ENCODE data around the gene MACO1.
"Not testable (repeated sequence)": the region's sequence is repeated elsewhere in the genome, so short reads cannot be mapped to it uniquely, and the experiment has no call there.

MACO1 gene

DNA sequence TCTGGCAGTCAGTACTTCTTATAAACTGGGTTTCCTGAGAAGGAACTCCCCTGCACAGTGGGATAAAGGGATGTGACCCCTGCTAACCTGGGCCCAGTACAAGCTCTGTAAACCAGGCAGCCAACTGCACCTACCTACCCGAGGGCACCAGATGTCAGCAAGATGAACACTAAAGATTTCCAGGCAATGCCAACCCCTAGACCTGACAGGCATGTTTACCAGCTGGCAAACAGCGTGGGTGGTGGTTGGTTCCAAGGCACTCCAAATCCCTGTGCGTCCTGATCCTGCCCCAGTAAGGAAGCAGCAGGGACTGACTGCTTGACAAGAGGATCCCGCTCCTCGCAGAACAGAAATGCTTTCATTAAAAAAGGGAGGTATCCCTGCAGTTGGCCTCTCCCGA lies 7.5 kb upstream of the MACO1 start:
- DNase-seq (ENCODE audit: low read depth in 2 of 3, low spot score in 2 of 3) = not testable (repeated sequence)

DNA sequence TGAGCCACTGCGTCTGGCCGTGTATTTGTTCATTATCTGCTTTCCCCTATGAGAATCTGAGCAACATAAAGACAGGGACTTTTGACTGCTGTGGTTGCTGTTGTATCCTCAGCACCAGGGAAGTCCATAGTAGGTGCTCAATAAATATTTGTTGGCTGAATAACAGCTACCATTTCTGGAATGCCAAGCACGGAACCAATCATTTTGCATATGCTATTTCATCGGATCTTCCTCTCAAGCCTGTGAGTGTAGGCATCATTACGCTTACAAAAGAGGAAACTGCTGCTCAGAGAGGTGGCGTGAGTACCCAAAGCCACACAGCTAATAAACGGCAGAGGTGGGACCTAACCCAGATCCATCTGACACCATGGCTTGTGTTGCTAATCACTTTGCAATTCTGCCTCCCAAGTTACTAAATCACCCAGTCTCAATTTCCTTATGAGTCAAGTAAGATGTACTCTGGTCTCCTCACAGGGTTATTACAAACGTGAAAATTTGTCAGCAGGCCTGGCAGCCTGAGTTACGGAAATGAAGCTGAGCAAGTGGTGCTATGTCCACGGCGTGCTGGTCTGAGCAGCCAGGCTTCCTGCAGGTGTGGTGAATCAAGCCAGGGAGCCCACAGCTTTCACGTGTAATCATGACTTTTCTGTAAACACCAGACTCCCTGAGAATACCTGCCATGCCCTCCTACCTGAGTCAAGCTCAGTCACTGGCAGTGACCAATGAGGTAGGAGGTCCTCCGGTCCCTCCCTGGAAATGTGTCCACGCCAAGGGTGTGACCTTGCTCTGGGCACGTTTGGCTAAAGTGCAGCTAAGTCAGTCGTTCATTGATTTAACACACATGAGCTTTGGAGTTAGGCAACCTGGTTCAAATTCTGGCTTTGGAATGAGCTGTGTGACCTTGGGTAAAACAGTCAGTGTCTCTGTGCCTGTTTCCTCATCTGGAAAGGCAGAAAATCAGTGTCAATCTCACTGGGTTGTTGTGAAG lies 5.3 kb upstream of the MACO1 start:
- no peak for DNase-seq (ENCODE audit: low read depth in 2 of 3, low spot score in 2 of 3)

DNA sequence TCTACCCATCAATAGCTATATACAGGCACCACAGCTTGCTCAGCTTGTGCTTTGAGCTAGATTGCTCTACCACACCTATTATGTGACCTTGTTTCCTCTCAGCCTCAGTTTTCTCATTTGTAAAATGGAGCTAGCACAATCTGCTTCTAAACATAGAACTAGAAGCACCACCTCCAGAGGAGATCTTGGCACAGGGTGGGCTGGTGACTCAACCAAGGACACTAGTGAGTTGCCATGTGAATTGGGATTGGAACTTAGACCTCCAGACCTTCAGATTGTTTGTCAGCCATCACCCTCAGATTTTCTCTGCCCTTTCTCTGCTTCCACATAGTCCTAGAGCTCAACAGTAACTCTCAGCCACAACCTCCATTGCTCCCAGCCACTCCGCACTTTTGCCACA lies 3.0 kb upstream of the MACO1 start:
- DNase-seq (ENCODE audit: low read depth in 2 of 3, low spot score in 2 of 3) = no peak

DNA sequence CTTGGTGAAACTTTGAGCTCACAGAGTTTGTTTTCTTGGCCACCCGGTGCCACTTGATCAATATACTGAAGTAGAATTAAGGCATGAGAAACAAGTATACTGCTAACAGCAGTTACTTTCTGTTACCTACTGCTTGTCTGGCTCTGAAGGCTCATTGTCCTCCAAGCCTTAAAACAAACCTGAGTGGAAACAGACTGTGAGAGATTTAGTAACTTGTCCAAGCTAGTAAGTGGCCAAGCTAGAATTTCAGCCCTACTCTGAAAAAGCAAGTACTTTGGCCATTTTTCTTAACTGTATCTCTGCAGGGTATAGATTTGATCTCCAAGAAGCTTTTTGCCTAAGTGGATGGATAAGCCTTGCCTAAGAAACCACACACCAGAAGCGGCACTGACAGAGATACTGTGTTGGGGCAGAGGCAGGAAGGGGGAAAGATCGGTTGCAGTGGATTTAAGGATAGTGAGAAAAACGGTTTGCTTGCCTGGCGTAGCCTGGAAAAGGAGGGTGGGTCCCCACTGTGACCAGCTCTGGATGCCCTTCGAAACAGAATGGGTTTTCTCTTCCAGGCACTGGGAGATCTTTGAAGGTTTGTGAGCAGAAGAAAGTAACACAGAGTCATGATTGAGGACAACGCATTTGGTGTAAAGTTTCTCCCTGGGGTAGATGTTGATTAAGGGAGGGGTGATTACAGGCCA lies 2.1 kb upstream of the MACO1 start:
- DNase-seq (ENCODE audit: low read depth in 2 of 3, low spot score in 2 of 3) = no peak

DNA sequence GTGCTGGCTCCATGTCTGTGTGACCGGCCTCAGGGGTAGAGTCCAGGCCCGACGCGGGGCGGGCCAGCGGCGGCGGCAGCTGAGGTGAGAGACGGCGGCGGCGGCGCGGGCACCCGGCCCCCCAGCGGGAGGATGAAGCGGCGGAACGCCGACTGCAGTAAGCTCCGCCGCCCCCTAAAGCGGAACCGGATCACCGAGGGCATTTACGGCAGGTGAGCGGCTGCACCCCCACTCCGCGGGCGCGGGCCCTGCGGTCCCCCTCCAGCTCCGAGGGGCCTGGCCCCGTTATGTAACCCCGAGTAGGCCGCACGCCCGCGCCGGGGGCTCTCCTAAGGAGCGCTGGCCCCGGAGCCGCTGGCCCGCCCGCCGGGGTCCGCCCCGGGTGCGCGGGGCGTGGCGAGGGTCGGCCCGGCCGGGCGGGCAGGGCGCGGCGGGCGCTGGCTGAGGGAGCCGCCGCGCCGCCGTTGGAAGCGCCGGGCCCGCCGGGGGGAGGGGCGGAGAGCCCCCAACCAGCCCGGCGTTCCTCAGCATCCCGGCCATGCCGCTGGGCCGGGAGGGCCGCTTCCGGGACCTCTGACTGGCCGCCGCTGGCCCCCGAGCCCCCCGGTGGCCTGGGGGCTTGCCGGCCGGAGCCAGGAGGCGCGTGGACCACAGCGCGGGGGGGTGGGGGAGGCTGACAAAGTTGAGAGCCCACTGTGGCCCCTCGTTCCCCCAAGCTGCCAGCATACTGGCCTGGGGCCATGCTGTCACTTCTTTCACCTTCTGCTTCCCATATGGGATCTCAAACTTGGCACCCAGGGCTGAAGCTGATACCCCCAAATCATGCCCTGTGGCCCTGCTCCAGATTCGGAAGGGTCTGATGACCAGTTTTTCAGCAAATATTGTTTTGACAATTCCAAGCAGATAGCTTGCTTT lies 527 bp downstream of the MACO1 start:
- peak in 2 of 3 experiments; percentile 6 for DNase-seq (ENCODE audit: low read depth in 2 of 3, low spot score in 2 of 3)

DNA sequence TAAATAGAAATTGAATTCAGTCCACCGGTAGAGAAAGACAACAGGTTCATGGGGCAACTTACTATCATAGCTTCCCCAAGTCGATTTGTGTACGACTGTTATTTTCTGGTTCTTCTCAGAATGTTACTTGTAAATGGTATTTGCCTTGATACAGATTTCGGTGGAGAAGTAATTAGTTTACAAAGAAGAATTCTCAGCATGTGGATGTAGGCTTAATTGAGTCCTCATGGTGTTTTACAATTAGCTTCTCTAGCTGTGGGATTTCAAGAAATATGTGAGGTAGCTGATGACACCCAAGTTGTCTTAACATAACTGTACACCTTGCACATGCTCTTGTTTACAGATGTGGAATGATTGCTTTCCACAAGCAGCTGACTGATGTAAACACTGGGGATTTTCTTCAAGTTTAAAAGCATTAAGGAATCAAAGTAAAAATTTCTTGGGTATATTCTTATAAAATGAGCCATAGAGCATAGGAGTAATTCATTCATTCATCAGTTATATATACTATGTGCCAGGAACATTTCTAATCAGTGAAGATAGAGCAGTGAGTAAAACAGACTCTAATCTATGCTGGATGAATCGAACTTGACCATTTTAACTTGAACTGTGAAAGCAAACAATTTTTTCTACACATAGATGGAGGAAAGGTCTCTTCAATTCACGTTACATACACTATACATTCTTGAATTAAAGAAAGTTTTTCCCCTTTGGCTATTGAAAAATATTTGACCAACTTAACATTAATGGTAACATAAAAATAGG lies 1.4 kb downstream of the MACO1 start:
- no peak for DNase-seq (ENCODE audit: low read depth in 2 of 3, low spot score in 2 of 3)

DNA sequence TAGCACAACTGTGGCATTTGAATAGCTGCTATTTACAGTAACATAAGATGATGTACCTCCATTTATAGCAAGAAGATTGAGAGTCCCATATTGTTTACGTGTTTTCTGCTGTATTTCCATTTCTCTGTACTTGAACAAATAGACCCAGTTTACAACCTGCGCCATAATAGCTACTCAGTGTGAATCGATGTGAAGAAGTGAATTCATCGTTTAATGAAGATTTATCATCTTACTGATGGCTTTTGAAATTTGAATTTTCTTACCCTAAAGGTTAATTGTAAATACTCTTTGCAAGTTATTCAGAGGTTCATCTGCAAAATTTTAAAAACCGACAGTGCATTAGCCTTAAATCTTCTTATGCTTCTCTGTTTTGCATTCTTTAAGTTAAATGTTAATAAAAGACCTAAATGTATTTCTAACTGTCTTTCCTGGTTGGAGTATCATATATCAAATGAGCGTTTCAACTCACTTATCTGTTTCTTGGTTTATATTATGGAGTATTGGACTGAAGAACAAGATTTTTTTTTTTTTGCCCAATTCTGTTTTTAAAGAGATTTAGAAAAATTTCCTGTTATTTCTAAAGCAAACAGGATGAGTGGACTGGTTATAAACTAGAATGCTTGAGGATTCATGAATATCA lies 2.2 kb downstream of the MACO1 start:
- DNase-seq (ENCODE audit: low read depth in 2 of 3, low spot score in 2 of 3) = no peak

DNA sequence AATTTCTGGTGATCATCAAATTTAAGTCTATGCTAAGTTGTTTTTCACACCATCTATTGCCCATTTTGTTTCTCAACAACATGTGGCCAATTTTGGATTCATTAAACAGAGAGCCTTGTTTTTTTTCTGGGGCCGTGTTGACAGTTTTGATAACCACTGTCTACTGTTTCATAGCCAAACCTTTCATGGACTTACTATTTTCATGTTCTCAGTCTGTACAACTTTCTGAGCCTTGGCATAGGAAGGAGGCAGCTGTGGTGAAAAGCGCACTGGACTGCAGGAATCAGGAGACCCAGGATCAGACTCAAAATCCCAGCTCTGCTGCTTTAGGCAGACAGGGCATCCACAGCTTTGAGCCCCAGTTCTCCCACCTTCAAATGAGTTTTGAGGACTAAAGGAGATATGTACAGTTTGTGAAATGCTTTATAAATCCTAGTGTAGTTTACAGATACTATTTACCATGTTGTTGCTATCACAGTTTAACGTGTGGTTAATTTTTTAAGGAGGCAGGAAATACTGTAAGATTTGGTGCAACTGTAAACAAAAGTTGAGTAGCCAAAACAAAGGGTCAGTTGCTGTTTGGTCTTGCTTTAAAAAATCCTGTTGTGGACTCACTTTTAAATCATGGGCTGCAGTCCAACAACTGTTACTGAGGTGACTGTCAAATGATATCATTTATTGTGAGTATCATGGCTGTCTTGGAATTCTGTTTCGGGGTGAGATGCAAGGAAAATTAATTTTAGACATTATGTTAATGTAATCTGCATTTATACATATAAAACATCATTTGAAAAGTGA lies 2.9 kb downstream of the MACO1 start:
- DNase-seq (ENCODE audit: low read depth in 2 of 3, low spot score in 2 of 3) = no peak

DNA sequence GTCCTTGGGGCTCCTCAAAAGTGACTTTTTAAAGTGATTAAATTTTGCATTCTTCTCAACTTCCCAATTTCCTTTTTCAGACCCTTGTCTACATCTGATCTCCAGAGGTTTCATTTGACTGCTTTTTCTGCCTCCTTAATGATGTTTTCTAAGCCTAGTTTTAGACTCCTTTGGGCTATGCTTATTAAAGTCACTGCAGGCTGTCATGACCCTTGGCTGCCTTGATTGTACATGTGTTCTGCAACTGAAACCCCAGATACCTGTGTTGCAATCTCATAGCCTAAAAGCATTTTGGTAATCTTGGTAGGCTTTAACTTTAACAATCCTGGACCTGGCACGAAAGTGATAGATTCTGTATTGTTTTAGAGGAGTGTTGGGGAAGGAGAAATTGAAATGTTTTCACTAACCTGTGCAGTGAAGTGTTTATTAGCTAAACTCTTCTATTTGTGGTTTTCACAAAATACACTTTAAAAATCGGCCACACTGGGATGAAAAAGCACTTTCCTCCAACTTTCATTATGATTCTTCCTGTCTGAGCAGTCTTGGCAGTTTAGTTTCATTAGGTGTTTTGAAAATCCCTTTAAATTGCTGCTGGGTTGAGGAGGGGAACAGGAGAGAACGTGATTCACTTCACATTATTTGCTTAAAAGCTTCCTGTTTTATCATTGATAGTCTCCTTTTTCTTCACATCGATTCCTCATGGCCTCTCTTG lies 4.9 kb downstream of the MACO1 start:
- DNase-seq (ENCODE audit: low read depth in 2 of 3, low spot score in 2 of 3) = no peak

DNA sequence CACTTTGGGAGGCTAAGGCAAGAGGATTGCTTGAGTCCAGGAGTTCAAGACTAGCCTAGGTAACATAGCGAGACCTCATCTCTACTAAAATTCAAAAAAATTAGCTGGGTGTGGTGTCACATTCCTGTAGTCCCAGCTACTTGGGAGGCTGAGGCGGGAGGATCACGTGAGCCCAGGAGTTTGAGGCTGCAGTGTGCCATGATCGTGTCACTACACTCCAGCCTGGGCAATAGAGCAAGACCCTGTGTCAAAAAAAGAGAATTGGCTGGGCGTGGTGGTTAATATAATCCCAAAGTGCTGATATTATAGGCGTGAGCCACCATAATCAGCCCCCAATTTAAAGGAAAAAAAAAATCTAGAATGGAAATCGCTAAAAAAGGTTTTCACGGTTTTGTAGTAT lies 7.0 kb downstream of the MACO1 start:
- no peak for DNase-seq (ENCODE audit: low read depth in 2 of 3, low spot score in 2 of 3)

DNA sequence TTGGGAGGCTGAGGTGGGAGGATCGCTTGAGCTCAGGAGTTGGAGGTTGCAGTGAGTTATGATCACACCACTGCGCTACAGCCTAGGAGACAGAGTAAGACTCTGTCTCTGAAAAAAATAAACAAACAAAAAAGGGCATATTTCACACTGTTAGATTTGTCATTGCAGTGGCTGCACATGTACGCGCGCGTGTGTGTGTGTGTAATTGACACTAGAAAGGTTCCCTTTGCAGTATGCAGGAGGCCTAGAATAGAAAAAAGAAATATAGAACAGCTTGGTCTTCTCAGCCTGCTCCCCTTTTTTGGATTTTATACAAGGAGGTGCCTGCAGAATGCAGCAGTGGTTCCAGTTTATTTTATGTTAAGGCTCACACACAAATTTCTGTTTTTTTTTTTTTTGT lies 8.6 kb downstream of the MACO1 start:
- DNase-seq (ENCODE audit: low read depth in 2 of 3, low spot score in 2 of 3) = no peak

DNA sequence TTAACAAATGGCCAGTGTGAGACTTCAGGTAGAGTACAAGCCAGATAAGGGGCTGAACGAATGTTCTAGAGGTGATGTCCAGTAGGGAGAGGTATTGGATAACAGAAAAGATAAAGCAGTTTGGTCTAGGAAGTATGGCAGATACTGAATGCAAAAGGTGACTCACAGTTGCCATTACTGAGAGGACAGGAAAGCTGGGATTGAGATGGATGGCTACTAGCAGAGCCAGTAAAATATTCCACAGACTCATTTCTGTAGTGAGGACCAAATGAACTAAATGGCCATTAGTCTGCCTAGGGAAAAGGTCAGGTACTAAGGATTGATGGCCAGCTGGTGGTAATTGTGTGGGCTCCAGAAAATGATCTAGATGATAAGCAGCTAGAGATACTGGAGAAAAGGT lies 11.5 kb downstream of the MACO1 start:
- no peak for DNase-seq (ENCODE audit: low read depth in 2 of 3, low spot score in 2 of 3)

DNA sequence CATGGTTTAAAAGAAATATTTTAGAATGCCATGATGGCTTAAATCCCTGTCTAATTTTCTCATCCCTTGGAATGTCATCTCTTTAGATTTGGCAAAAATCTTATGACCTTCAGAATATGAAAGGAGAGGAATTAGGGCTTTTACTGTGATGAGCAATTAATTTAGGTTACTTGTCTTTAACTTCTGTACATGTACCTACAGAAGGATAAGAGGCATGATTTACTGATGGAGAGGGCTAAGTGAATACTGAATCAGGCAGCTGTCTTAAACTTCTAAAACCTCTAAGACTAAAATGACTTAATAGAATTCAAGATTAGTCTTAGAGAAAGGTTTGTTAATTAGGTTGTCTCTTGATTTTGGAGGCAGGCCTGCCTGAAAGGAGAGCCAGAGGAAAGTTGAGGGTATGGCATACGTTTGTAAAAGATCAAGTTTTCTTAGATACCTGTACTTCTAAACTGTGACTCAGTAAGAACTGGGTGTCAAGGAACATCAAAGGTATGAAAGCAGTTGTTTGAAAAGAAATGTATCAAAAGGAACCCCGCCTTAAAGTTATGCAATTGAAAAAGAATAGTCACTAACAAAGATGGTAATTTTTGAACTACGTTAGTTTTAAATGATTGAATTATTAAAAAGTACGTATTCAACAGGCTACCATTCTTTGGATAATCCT lies 12.5 kb downstream of the MACO1 start:
- DNase-seq (ENCODE audit: low read depth in 2 of 3, low spot score in 2 of 3) = no peak

DNA sequence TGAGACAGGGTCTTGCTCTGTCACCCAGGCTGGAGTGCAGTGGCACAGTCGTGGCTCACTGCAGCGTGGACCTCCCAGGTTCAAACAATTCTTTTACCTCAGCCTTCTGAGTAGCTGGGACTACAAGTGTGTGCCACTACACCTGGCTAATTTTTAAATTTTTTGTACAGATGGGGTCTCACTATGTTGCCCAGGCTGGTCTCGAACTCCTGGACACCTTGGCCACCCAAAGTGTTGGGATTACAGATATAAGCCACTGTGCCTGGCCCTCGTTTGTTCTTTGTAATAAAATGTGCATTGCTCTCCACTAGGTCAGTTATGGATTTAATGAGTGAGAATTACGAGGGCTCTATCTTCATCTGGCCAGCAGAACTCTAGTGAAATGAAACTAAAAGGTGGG lies 13.9 kb downstream of the MACO1 start:
- DNase-seq (ENCODE audit: low read depth in 2 of 3, low spot score in 2 of 3) = not testable (repeated sequence)

DNA sequence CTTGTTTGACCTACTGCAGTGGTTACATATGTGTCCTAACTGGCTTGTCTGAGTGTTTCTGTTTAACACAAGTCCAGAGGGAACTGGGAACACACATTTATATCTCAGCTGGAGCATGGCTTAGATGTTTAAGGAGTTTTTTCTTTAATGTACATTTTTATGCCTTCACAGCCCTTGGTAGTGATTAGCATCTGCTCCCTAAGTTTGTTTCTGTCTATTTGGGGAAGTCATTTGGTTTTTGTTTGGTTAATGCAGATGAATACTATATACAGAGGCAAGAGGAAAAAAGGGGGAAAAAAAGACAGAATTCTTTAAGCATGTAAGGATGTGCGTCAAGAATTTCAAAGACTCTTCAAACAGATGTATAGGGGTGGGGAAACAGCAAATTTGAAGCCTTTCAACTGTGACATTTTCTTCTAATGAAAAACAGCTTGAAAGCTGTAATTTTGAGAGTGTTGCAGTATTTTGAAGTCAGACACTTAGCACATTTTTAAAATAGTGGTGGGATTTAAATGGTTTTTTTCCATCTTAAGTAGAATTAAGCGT lies 15.4 kb downstream of the MACO1 start:
- no peak for DNase-seq (ENCODE audit: low read depth in 2 of 3, low spot score in 2 of 3)

DNA sequence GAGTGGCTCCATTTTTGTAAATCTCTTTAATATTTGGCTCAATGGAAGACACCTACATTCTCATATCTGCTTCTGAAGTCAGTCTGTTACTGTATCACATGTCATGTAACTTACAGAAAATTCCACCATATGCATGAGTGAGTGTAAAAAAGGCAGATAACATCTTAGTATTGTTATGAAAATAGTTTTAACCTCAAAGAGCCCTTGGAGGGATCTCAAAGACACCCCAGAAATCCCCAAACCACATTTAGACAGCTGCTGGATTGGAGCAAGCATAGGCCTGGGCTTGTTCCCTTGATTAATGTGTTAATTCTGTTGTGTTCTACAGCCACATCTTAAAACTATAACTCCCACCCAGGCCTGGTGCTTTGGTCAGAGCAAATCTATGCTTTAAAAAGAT lies 16.9 kb downstream of the MACO1 start:
- no peak for DNase-seq (ENCODE audit: low read depth in 2 of 3, low spot score in 2 of 3)

DNA sequence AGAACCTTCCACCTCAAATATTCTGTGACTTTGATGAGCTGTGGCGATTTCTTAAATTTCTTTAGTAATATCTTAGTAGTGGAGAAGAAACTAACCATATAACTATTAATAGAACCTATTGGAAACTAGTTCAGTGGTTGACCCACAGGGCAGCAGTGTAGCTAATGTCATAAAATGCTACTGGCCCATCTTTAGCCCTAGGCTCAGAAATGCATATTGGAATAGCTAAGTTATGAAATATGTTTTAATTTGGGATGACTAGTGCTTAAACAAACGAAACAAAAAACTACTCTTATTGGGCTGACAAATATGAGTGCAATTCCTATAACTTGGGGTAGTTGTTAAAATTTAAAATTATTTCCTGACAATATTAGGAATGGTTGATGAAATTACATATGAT lies 20.2 kb downstream of the MACO1 start:
- no peak for DNase-seq (ENCODE audit: low read depth in 2 of 3, low spot score in 2 of 3)

DNA sequence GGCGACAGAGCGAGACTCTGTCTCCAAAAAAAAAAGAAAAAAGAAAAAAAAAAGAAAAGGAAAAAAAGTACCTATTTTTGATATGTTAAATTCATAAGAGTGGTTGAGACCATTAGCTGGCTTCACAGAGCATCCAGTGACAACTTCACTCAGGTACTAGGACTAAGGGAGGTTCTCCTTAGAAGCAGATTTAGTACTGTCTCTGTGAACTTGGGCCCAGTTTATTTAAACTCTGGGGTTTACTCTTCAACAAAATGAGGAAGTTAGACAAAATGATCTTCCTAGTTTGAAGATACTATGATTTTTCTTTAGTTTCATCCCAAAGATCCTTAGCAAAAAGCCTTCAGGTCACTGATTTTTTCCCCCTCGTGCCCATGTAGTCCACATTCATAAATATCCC lies 21.2 kb downstream of the MACO1 start:
- no peak for DNase-seq (ENCODE audit: low read depth in 2 of 3, low spot score in 2 of 3)

Measured in activated CD8-positive, alpha-beta memory T cell treated with anti-CD3 and anti-CD28 coated beads for 48 hours (primary cell).